ENCODE data around the gene SERPINA5. TPM values are rescaled to one million over a fixed set of nuclear protein-coding genes. Genes with fewer than 3 reads are reported as not detected.
A peak's percentile ranks its signal among the peaks of the same experiment; 100 is the strongest.

The SERPINA5 gene
- total RNA-seq, 6 experiments from 2014 or later, result 24.7 to 317 (median 167) TPM

DNA sequence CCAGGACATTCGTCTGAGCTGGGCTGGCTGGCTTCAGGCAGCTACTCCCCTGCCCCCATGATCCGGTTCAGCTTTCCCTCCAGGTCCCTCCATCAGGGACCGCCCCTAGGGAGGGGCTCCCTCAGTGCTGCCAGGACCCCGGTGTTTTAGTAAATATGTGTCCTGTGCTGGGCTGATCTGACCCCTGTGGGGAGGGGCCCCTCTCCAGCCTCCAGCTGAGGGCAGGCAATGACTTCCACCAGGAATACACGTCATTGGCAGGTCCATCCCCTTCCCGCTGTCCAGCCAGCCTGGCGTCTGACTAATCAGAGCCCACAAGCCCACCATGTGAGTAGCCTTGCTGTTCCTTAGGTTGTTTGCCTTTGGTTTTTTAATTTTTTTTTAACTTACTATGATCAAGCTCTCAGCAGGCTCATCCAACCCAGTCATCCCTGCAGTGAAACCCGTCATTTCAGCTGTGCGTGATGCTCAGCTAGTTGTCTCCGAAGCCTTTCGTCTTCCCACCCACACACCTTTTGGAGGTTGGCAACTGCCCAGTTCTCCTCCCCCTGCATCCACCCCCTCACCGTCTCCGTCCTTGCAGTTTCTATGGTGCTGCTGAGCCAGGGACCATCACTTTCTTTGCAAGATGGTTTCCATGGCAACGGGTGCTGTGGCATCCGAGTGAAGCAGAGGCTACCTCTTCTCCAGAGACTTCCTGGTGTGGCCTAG, 35.9 kb upstream of the SERPINA5 start:
- Histone ChIP-seq H3K27me3 (no peaks in the 10 kb centered on the region), H3K4me3 (no peak overlapping the region), H3K9me3 (no peaks in the 10 kb centered on the region), H3K27ac (no peak overlapping the region), H3K36me3 (no peaks in the 10 kb centered on the region), H3K4me1 (peaks cover 0 to 12% (median 5%) of the 10 kb centered on the region in 4 donors)
- DNase-seq (no peak), ATAC-seq (no peak)
- TF ChIP-seq, protein P1, sequence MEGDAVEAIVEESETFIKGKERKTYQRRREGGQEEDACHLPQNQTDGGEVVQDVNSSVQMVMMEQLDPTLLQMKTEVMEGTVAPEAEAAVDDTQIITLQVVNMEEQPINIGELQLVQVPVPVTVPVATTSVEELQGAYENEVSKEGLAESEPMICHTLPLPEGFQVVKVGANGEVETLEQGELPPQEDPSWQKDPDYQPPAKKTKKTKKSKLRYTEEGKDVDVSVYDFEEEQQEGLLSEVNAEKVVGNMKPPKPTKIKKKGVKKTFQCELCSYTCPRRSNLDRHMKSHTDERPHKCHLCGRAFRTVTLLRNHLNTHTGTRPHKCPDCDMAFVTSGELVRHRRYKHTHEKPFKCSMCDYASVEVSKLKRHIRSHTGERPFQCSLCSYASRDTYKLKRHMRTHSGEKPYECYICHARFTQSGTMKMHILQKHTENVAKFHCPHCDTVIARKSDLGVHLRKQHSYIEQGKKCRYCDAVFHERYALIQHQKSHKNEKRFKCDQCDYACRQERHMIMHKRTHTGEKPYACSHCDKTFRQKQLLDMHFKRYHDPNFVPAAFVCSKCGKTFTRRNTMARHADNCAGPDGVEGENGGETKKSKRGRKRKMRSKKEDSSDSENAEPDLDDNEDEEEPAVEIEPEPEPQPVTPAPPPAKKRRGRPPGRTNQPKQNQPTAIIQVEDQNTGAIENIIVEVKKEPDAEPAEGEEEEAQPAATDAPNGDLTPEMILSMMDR (IDR thresholded peaks at IDR 0.05), result no peak
- no peak for TF ChIP-seq POLR2A (IDR thresholded peaks at IDR 0.05)
- intact Hi-C loops (cut with DNase I), result loop anchor here (10.0 kb wide), 2 partner anchors 100 to 120 kb away; no protein-coding TSS in a partner anchor
- WGBS (ENCODE audit: insufficient coverage, low coverage, low lambda C conversion rate, missing lambda C conversion rate), result 58% methylated on average over 7 of the region's 15 CpGs

DNA sequence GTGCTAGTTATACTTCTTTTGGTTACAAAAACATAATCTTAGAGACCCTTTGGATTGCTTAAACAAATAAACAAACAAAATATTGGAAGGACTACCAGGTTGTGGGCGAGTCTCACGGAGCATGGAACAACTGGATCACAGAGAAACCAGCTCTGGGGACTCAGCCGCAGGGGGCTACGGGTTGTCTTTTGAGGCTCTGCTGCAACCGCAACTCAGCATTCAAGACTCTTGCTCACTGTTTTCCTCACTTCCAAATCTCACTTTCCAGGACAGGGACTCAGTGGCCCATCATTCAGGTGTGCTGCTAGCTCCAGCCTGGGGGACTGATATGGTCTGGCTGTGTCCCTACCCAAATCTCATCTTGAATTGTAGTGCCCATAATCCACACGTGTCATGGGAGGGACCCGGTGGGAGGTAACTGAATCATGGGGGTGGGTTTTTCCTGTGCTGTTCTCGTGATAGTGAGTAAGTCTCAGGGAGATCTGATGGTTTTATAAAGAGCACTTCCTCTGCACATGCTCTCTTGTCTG, 34.0 kb upstream of the SERPINA5 start:
- ATAC-seq, result no peak
- H3K4me1 ChIP-seq, result peaks cover 0 to 11% (median 5%) of the 10 kb centered on the region in 4 donors
- TF ChIP-seq, protein P1 (IDR thresholded peaks at IDR 0.05), result no peak
- TF ChIP-seq POLR2A (IDR thresholded peaks at IDR 0.05), result no peak
- H3K27ac ChIP-seq, result no peak overlapping the region
- H3K9me3 ChIP-seq, result no peaks in the 10 kb centered on the region
- no peaks in the 10 kb centered on the region for H3K36me3 ChIP-seq
- no peak for DNase-seq
- H3K4me3 ChIP-seq, result no peak overlapping the region
- no peaks in the 10 kb centered on the region for H3K27me3 ChIP-seq
- intact Hi-C loops (cut with DNase I), result loop anchor here (10.0 kb wide), 2 partner anchors 102 to 122 kb away; no protein-coding TSS in a partner anchor
- 72% methylated on average over 4 of the region's 8 CpGs for WGBS (ENCODE audit: insufficient coverage, low coverage, low lambda C conversion rate, missing lambda C conversion rate)

DNA sequence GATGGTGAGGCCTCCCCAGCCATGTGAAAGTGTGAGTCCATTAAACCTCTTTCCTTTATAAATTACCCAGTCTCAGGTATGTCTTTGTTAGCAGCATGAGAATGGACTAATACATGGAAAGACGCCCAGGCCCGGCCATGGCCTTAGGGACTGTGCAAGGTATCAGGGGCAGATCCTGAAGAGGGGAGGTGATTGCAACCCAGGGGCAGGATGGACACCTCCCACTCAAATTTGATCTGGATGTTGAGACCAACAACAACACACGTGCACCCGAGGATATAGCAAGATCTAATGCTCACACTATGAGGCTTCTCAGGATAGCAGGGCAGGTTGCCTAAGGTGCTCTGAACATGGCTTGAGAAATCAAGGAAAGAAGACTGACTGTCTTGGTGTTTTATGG, 33.5 kb upstream of the SERPINA5 start:
- H3K36me3 ChIP-seq, result no peaks in the 10 kb centered on the region
- peaks cover 0 to 11% (median 5%) of the 10 kb centered on the region in 4 donors for H3K4me1 ChIP-seq
- intact Hi-C loops (cut with DNase I), result loop anchor here (10.0 kb wide), 2 partner anchors 103 to 123 kb away; no protein-coding TSS in a partner anchor
- ATAC-seq (no peak), DNase-seq (no peak)
- no peaks in the 10 kb centered on the region for H3K27me3 ChIP-seq
- peaks cover 0 to 3% (median 2%) of the 10 kb centered on the region in 4 donors for H3K9me3 ChIP-seq
- WGBS (ENCODE audit: insufficient coverage, low coverage, low lambda C conversion rate, missing lambda C conversion rate), result 69% methylated on average over 2 of the region's 4 CpGs
- TF ChIP-seq POLR2A (IDR thresholded peaks at IDR 0.05), result no peak
- TF ChIP-seq, protein P1 (IDR thresholded peaks at IDR 0.05), result no peak
- no peak overlapping the region for H3K27ac ChIP-seq
- H3K4me3 ChIP-seq, result no peak overlapping the region

DNA sequence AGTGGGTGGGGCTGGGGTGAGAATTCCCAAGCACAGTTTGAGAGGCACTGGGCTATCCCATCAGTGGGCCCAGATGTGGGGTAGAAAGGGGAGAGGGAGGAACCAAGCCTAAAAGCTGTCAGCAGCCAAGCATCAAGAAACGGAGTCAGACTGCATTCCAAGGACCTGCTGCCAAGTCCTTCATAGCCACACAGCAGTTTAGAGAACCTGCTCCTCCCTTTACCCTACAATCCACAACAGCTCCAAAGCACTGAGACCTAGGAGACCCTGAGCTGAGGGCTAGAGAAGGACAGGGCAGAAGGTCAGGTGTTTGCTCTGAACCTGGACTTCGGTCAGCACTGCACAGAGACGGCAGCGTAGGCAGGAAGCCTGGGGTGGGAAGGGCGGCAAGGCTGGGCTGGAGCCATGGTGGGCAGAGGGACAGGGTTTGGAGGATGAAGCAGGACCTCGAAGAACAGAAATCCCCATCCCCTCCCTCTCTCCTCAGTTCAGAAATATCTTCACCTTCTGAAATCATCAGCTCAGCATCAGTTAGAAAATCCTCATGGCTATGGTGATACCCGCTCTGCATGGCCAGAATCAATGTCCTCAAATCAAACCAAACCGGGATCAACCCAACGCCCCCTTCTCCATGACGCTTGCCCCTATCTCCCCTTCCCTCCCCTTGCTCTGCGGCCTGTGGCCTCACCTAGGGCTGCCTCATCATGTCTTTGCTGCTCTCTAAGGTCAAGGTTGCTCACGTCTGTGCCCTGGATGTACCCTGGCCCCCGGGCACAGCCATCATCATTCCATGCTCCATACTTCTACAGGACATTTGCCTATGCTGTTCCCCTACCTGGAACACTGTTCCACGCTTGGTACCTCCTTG, 32.9 kb upstream of the SERPINA5 start:
- WGBS (ENCODE audit: insufficient coverage, low coverage, low lambda C conversion rate, missing lambda C conversion rate), result 52% methylated on average over 12 of the region's 14 CpGs

More for the DNA sequence above, 32.9 kb upstream of the SERPINA5 start:
- H3K4me3 ChIP-seq, result no peak overlapping the region
- H3K36me3 ChIP-seq, result no peaks in the 10 kb centered on the region
- ATAC-seq, result peak; percentile 83 to 90 (median 85)
- TF ChIP-seq, protein P1 (IDR thresholded peaks at IDR 0.05), result no peak
- TF ChIP-seq POLR2A (IDR thresholded peaks at IDR 0.05), result no peak
- no peaks in the 10 kb centered on the region for H3K27me3 ChIP-seq
- H3K27ac ChIP-seq, result no peak overlapping the region
- no peak for DNase-seq
- H3K4me1 ChIP-seq, result peaks cover 0 to 11% (median 5%) of the 10 kb centered on the region in 4 donors
- peaks cover 0 to 4% (median 2%) of the 10 kb centered on the region in 4 donors for H3K9me3 ChIP-seq
- intact Hi-C loops (cut with DNase I), result loop anchor here (10.0 kb wide), 2 partner anchors 104 to 124 kb away; no protein-coding TSS in a partner anchor

Data from right lobe of liver (tissue), 6 donors.